ENCODE measurements around the gene MLN.

MLN gene

GRCh38 chr6:33813990-33814985 lies 10.5 kb upstream of the MLN start:
- no peak for DNase-seq (ENCODE audit: low spot score)

- no peak for DNase-seq (ENCODE audit: low spot score)
Observed at GRCh38 chr6:33813246-33813904, 9.6 kb upstream of the MLN start.

GRCh38 chr6:33812669-33813068 lies 8.9 kb upstream of the MLN start:
- peak; percentile 12 for DNase-seq (ENCODE audit: low spot score)

- no peak for DNase-seq (ENCODE audit: low spot score)
Observed at GRCh38 chr6:33809594-33809993, 5.8 kb upstream of the MLN start.

- no peak for DNase-seq (ENCODE audit: low spot score)
Observed at GRCh38 chr6:33808641-33809180, 4.9 kb upstream of the MLN start.

GRCh38 chr6:33807606-33808005 lies 3.8 kb upstream of the MLN start:
- no peak for DNase-seq (ENCODE audit: low spot score)

GRCh38 chr6:33806841-33807240 lies 3.0 kb upstream of the MLN start:
- no peak for DNase-seq (ENCODE audit: low spot score)

GRCh38 chr6:33802186-33802958 lies 1.4 kb downstream of the MLN start:
- no peak for DNase-seq (ENCODE audit: low spot score)

- DNase-seq (ENCODE audit: low spot score) = no peak
Observed at GRCh38 chr6:33801611-33802010, 2.2 kb downstream of the MLN start.

GRCh38 chr6:33800248-33800969 lies 3.4 kb downstream of the MLN start:
- no peak for DNase-seq (ENCODE audit: low spot score)

- DNase-seq (ENCODE audit: low spot score) = no peak
Observed at GRCh38 chr6:33799454-33800113, 4.2 kb downstream of the MLN start.

- DNase-seq (ENCODE audit: low spot score) = no peak
Observed at GRCh38 chr6:33798343-33798848, 5.4 kb downstream of the MLN start.

- no peak for DNase-seq (ENCODE audit: low spot score)
Observed at GRCh38 chr6:33797626-33798342, 6.0 kb downstream of the MLN start.

- DNase-seq (ENCODE audit: low spot score) = no peak
Observed at GRCh38 chr6:33794910-33795623, 8.7 kb downstream of the MLN start.

- no peak for DNase-seq (ENCODE audit: low spot score)
Observed at GRCh38 chr6:33792981-33793380, 10.8 kb downstream of the MLN start.

GRCh38 chr6:33791620-33792019 lies 12.2 kb downstream of the MLN start:
- DNase-seq (ENCODE audit: low spot score) = no peak

- no peak for DNase-seq (ENCODE audit: low spot score)
Observed at GRCh38 chr6:33790910-33791309, 12.9 kb downstream of the MLN start.

- no peak for DNase-seq (ENCODE audit: low spot score)
Observed at GRCh38 chr6:33790379-33790778, 13.4 kb downstream of the MLN start.

GRCh38 chr6:33789550-33789895 lies 14.3 kb downstream of the MLN start:
- DNase-seq (ENCODE audit: low spot score) = no peak
